BJ (cell line): ENCODE results near the gene DCUN1D3. TPM values are rescaled to one million over a fixed set of nuclear protein-coding genes. Genes with fewer than 3 reads are reported as not detected.

Source experiments
- CTCF ChIA-PET: fragments of 350-600 bp; formaldehyde crosslinking; extraction: SDS; loops from one replicate; lab custom pipeline; 2021; ENCODE audit warnings: antibody characterized with exemption, inconsistent platforms; lab: Yijun Ruan, JAX
- POLR2A ChIA-PET: fragments of 300-600 bp; sonication (Branson Sonifier 250); formaldehyde crosslinking; extraction: SDS; loops from one replicate; lab custom pipeline; 2021; ENCODE audit warnings: antibody characterized with exemption; lab: Charles Lee
- DNase-seq: peaks from one replicate; pipeline ENCODE4 v3.0.0-alpha.2; 2011; ENCODE audit warnings: low read depth
- H3K27me3 ChIP-seq: 2 replicates; pipeline ENCODE4 v1.6.0; 2011; ENCODE audit warnings: low read length; ENCODE audit not compliant: control insufficient read depth, insufficient read depth
- H3K36me3 ChIP-seq: 2 replicates; pipeline ENCODE4 v1.5.1; 2011; ENCODE audit warnings: low read length; ENCODE audit not compliant: control insufficient read depth, insufficient read depth
- H3K4me3 ChIP-seq: 2 replicates; pipeline ENCODE4 v1.5.1; 2011; ENCODE audit warnings: low read depth, mild to moderate bottlenecking, control low read depth, low read length
- polyA plus RNA-seq: library from polyadenylated mRNA; depleted of rRNA; stranded (reverse); fragments of >200 nt; gene quantifications from 2 replicates; pipeline ENCODE4 v1.2.3, GENCODE V29; 2011
- TF ChIP-seq, protein P1 (sequence below): IDR thresholded peaks from 2 replicates; pipeline ENCODE4 v1.5.1; 2011; ENCODE audit warnings: low read depth, mild to moderate bottlenecking, control low read depth, inconsistent platforms, low read length, moderate library complexity; ENCODE audit not compliant: insufficient read depth

DCUN1D3 gene
- polyA plus RNA-seq, 1 experiment = 10.9 TPM

- no peak for DNase-seq
- no peaks in the 10 kb centered on the region for H3K36me3 ChIP-seq
- ChIA-PET CTCF (interaction anchor here (0.5 to 1.6 kb wide), 4 partner anchors 9 to 1347 kb away, joined by 3 to 6 read pairs (median 4); no protein-coding TSS in a partner anchor), POLR2A (interaction anchor here (0.5 kb wide), 1 partner anchor 1109 kb away, joined by 7 read pairs; no protein-coding TSS in a partner anchor)
- no peaks in the 10 kb centered on the region for H3K27me3 ChIP-seq
- no peak overlapping the region for H3K4me3 ChIP-seq
- TF ChIP-seq, protein P1, sequence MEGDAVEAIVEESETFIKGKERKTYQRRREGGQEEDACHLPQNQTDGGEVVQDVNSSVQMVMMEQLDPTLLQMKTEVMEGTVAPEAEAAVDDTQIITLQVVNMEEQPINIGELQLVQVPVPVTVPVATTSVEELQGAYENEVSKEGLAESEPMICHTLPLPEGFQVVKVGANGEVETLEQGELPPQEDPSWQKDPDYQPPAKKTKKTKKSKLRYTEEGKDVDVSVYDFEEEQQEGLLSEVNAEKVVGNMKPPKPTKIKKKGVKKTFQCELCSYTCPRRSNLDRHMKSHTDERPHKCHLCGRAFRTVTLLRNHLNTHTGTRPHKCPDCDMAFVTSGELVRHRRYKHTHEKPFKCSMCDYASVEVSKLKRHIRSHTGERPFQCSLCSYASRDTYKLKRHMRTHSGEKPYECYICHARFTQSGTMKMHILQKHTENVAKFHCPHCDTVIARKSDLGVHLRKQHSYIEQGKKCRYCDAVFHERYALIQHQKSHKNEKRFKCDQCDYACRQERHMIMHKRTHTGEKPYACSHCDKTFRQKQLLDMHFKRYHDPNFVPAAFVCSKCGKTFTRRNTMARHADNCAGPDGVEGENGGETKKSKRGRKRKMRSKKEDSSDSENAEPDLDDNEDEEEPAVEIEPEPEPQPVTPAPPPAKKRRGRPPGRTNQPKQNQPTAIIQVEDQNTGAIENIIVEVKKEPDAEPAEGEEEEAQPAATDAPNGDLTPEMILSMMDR = no peak
These were observed 3.1 kb upstream of the DCUN1D3 start for GRCh38 chr16:20903116-20903898.

GRCh38 chr16:20902426-20902825 lies 2.3 kb upstream of the DCUN1D3 start:
- TF ChIP-seq, protein P1 = no peak
- CTCF ChIA-PET = interaction anchor here (1.6 kb wide), 1 partner anchor 52 kb away, joined by 6 read pairs; no protein-coding TSS in a partner anchor
- H3K36me3 ChIP-seq = no peaks in the 10 kb centered on the region
- H3K4me3 ChIP-seq = no peak overlapping the region
- no peak for DNase-seq
- H3K27me3 ChIP-seq = no peaks in the 10 kb centered on the region
- POLR2A ChIA-PET = no interaction called here

DNA sequence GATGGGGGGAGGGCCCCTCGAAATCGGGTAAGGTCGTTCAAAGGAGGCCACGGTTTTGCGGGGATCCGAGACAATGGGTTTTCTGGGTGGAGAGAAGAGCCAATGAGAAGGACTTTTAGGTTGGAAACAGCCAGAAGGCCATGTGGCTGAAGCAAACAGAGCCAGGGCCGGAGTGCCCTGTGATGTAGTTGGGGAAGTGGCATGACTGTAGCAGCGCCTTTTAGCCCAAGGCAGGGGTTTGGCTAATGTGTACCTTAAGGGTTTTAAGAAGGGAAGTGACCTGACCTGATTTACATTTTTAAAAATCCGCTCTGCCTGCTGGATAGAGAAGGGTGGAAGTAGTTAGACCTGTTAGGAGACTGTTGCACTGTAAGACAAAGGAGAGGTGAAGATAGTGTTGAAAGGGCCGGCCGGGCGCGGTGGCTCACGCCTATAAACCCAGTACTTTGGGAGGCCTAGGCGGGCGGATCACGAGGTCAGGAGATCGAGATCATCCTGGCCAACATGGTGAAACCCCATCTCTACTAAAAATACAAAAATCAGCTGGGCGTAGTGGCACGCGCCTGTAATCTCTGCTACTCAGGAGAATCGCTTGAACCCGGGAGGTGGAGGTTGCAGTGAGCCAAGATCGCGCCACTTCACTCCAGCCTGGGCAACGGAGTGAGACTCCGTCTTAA lies 1.4 kb upstream of the DCUN1D3 start:
- Histone ChIP-seq H3K27me3 (no peaks in the 10 kb centered on the region), H3K4me3 (peak overlapping the region; percentile 86), H3K36me3 (no peaks in the 10 kb centered on the region)
- no peak for DNase-seq
- ChIA-PET CTCF (no interaction called here), POLR2A (no interaction called here)
- TF ChIP-seq, protein P1 = no peak

- DNase-seq = no peak
- ChIA-PET CTCF (no interaction called here), POLR2A (no interaction called here)
- TF ChIP-seq, protein P1 = no peak
- H3K27me3 ChIP-seq = no peaks in the 10 kb centered on the region
- H3K36me3 ChIP-seq = no peaks in the 10 kb centered on the region
- peak overlapping the region; percentile 86 for H3K4me3 ChIP-seq
These were observed 894 bp upstream of the DCUN1D3 start for GRCh38 chr16:20901068-20901435.

DNA sequence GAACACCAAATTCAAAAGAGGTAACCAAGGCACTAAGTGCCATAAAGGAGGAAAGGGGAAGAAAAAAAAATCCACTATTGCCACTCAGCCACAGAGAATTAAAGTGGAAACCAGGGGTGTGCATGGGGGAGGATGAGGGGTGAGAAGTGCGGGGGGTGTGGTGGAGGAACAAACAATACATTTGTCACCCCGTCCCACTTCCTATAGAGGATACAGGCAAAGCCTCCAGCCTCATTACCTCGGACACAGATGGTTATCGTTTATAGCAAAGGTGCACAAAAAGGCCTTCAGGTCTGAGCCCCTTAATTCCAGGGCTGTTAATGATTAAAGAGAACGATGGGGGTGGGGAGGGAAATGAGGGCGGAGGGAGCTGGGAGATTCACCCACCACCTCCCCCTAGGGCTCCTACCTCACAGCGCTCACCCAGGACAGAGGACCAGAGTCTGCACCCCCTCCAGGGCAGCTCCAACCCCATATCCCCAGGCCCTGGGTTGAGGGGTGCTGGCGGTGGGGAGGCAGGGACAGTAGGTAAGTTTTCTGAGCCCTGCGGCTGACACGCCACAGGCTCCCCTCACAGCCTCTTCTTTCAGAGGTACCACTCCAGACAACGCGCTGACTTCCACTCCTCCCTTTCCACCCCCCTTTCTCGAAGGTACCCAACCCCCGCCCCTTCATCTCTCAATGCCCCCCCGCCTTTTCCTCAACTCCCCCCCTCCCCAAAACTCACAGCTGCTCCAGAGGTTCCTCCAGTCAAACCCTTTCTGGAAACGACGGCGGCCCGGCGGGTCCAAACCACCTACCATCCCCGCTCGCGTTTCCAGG lies 470 bp downstream of the DCUN1D3 start:
- no peak for DNase-seq
- Histone ChIP-seq H3K27me3 (no peaks in the 10 kb centered on the region), H3K36me3 (no peaks in the 10 kb centered on the region), H3K4me3 (peak overlapping the region; percentile 86)
- ChIA-PET POLR2A (interaction anchor here (0.6 to 1.0 kb wide), 2 partner anchors 14 to 20 kb away, joined by 3 to 6 read pairs; no protein-coding TSS in a partner anchor), CTCF (interaction anchor here (0.7 to 2.7 kb wide), 6 partner anchors 10 to 258 kb away, joined by 3 to 11 read pairs (median 4); no protein-coding TSS in a partner anchor)
- TF ChIP-seq, protein P1 = no peak
